DOHH2 (cell line): Measurements from ENCODE around the gene SERPINF2.

Experiments
- EZH2phosphoT487 ChIP-seq: fragments of 200-600 bp; sonication (generic); IDR thresholded peaks from 2 replicates; pipeline ENCODE4 v1.6.1; 2017; ENCODE audit warnings: borderline replicate concordance, mild to moderate bottlenecking, antibody characterized with exemption, low read length, moderate library complexity, mixed read lengths
- TF ChIP-seq, protein P1 (sequence below): fragments of 200-600 bp; sonication (generic); IDR thresholded peaks from one replicate; pipeline ENCODE4 v1.5.1; 2014; ENCODE audit warnings: antibody characterized with exemption, mild to moderate bottlenecking, low read depth, low read length; ENCODE audit not compliant: poor library complexity, severe bottlenecking

GRCh38 chr17:1703063-1703462 is 39.6 kb upstream of the SERPINF2 start:
- TF ChIP-seq, protein P1, sequence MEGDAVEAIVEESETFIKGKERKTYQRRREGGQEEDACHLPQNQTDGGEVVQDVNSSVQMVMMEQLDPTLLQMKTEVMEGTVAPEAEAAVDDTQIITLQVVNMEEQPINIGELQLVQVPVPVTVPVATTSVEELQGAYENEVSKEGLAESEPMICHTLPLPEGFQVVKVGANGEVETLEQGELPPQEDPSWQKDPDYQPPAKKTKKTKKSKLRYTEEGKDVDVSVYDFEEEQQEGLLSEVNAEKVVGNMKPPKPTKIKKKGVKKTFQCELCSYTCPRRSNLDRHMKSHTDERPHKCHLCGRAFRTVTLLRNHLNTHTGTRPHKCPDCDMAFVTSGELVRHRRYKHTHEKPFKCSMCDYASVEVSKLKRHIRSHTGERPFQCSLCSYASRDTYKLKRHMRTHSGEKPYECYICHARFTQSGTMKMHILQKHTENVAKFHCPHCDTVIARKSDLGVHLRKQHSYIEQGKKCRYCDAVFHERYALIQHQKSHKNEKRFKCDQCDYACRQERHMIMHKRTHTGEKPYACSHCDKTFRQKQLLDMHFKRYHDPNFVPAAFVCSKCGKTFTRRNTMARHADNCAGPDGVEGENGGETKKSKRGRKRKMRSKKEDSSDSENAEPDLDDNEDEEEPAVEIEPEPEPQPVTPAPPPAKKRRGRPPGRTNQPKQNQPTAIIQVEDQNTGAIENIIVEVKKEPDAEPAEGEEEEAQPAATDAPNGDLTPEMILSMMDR = no peak
- no peak for TF ChIP-seq EZH2phosphoT487
